SU-DHL-6 (cell line): ENCODE results near the gene GABRB1.

ENCODE experiments used
- H2AFZ ChIP-seq: fragments of 200-600 bp; sonication (generic); 2 replicates; pipeline ENCODE4 v1.6.1; 2014; ENCODE audit warnings: low read depth, mild to moderate bottlenecking, moderate library complexity, mixed read lengths, antibody characterized with exemption, low read length; ENCODE audit not compliant: severe bottlenecking
- H3F3A ChIP-seq: fragments of 200-600 bp; shearing (Covaris generic); 2 replicates; pipeline ENCODE4 v1.6.0; 2016; ENCODE audit warnings: antibody characterized with exemption, mild to moderate bottlenecking; ENCODE audit not compliant: insufficient read depth
- H3K27ac ChIP-seq: fragments of 200-600 bp; sonication (generic); 2 replicates; pipeline ENCODE4 v1.5.1; 2016; ENCODE audit warnings: low read depth, mild to moderate bottlenecking, low read length, moderate library complexity, mixed read lengths
- H3K27me3 ChIP-seq: fragments of 200-600 bp; sonication (generic), shearing (Covaris generic); 2 replicates; pipeline ENCODE4 v1.6.0; 2014; ENCODE audit warnings: mild to moderate bottlenecking, low read length
- H3K36me3 ChIP-seq: fragments of 200-600 bp; sonication (generic); 2 replicates; pipeline ENCODE4 v1.6.1; 2014; ENCODE audit warnings: mild to moderate bottlenecking, low read length, mixed read lengths
- H3K4me2 ChIP-seq: fragments of 300-600, 200-600 bp; shearing (Covaris generic), sonication (generic); 2 replicates; pipeline ENCODE4 v1.6.0; 2014; ENCODE audit warnings: low read length, low read depth, mild to moderate bottlenecking; ENCODE audit not compliant: poor library complexity, severe bottlenecking
- H3K4me3 ChIP-seq: fragments of 200-600 bp; sonication (generic); 2 replicates; pipeline ENCODE4 v1.5.1; 2014; ENCODE audit warnings: antibody characterized with exemption, low read length, mild to moderate bottlenecking, mixed read lengths; ENCODE audit not compliant: insufficient read depth, poor library complexity, severe bottlenecking
- H3K79me2 ChIP-seq: fragments of 200-600 bp; sonication (generic); 2 replicates; pipeline ENCODE4 v1.6.1; 2014; ENCODE audit warnings: mild to moderate bottlenecking, low read length, moderate library complexity; ENCODE audit not compliant: insufficient read depth
- H3K9ac ChIP-seq: fragments of 200-600 bp; sonication (generic); 2 replicates; pipeline ENCODE4 v1.7.0; 2014; ENCODE audit warnings: mild to moderate bottlenecking, low read length
- H3K9me2 ChIP-seq: fragments of 200-600 bp; sonication (generic); replicated peaks from 2 replicates; pipeline ENCODE4 v1.6.1; 2014; ENCODE audit warnings: low read length; ENCODE audit not compliant: insufficient read depth
- H3K9me3 ChIP-seq: fragments of 200-600 bp; sonication (generic); 2 replicates; pipeline ENCODE4 v1.6.1; 2014; ENCODE audit warnings: low read length, mixed read lengths; ENCODE audit not compliant: insufficient read depth
- H4K20me1 ChIP-seq: fragments of 200-600 bp; sonication (generic); 2 replicates; pipeline ENCODE4 v1.6.1; 2014; ENCODE audit warnings: low read depth, mild to moderate bottlenecking, antibody characterized with exemption, low read length, moderate library complexity, mixed read lengths
- EZH2phosphoT487 ChIP-seq: fragments of 200-600 bp; sonication (generic), shearing (Covaris generic); conservative IDR thresholded peaks from 2 replicates; pipeline ENCODE4 v1.6.1; 2018; ENCODE audit warnings: mild to moderate bottlenecking, antibody characterized with exemption, low read length, moderate library complexity, mixed read lengths
- TF ChIP-seq, protein P1 (sequence below): fragments of 200-600 bp; sonication (generic); IDR thresholded peaks from one replicate; pipeline ENCODE4 v1.5.1; 2017; ENCODE audit warnings: antibody characterized with exemption, mild to moderate bottlenecking, low read length, moderate library complexity; ENCODE audit not compliant: insufficient read depth, poor library complexity, severe bottlenecking

The GABRB1 gene

DNA sequence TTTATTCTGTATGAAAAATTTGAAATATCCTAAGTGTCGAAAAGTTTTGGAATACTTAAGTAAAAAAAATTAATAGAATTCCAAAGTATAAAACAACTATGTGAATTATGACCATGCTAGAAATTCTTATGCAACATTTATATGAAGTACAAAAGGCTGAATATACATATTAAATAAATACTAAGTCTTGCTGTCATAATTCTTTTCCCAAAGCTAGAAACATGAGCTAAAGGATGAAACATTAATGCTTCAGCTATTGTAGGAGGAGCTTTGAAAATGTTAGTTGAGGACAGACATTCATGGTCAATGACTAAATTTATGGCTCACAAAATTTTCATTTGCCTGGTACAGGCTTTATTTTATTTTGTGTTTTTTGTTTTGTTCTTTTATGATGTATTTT lies 207.3 kb downstream of the GABRB1 start:
- H3K79me2 ChIP-seq = no peaks in the 10 kb centered on the region
- H3K9me2 ChIP-seq = no peaks in the 10 kb centered on the region
- TF ChIP-seq, protein P1, sequence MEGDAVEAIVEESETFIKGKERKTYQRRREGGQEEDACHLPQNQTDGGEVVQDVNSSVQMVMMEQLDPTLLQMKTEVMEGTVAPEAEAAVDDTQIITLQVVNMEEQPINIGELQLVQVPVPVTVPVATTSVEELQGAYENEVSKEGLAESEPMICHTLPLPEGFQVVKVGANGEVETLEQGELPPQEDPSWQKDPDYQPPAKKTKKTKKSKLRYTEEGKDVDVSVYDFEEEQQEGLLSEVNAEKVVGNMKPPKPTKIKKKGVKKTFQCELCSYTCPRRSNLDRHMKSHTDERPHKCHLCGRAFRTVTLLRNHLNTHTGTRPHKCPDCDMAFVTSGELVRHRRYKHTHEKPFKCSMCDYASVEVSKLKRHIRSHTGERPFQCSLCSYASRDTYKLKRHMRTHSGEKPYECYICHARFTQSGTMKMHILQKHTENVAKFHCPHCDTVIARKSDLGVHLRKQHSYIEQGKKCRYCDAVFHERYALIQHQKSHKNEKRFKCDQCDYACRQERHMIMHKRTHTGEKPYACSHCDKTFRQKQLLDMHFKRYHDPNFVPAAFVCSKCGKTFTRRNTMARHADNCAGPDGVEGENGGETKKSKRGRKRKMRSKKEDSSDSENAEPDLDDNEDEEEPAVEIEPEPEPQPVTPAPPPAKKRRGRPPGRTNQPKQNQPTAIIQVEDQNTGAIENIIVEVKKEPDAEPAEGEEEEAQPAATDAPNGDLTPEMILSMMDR = no peak
- TF ChIP-seq EZH2phosphoT487 = no peak

DNA sequence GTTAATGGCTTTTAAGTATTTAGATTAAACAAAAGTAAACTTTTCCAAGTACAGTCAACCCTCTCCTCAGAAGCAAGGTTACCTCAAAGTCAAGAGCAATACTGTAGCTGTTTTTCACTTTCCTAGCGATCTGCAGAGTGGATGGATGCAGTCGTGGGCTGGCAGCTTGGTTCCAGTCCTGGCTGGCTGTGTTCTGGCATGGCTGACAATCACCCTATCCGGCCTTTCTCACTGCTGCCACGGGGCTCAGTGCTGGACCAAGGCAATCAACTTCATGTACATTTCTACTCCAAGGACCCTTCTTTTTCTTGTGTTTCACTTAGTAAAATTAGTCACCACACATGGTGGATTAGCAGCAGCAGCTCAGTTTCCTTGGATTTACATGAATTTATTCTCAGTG lies 208.3 kb downstream of the GABRB1 start:
- H2AFZ ChIP-seq = no peak overlapping the region
- no peaks in the 10 kb centered on the region for H3K9me2 ChIP-seq
- no peak overlapping the region for H3K9ac ChIP-seq
- no peak overlapping the region for H3K27ac ChIP-seq
- no peaks in the 10 kb centered on the region for H3F3A ChIP-seq
- no peak for TF ChIP-seq EZH2phosphoT487
- TF ChIP-seq, protein P1 = no peak
- no peaks in the 10 kb centered on the region for H3K9me3 ChIP-seq
- H4K20me1 ChIP-seq = no peaks in the 10 kb centered on the region
- no peaks in the 10 kb centered on the region for H3K79me2 ChIP-seq
- H3K4me2 ChIP-seq = no peak overlapping the region
- no peaks in the 10 kb centered on the region for H3K36me3 ChIP-seq
- H3K27me3 ChIP-seq = no peaks in the 10 kb centered on the region
- H3K4me3 ChIP-seq = no peak overlapping the region

More for the DNA sequence above, 207.3 kb downstream of the GABRB1 start:
- Histone ChIP-seq H3K9ac (no peak overlapping the region), H3K36me3 (no peaks in the 10 kb centered on the region), H3K27me3 (no peaks in the 10 kb centered on the region), H3K4me3 (no peak overlapping the region), H3F3A (no peaks in the 10 kb centered on the region), H4K20me1 (no peaks in the 10 kb centered on the region), H2AFZ (no peak overlapping the region), H3K27ac (no peak overlapping the region), H3K4me2 (no peak overlapping the region), H3K9me3 (no peaks in the 10 kb centered on the region)

DNA sequence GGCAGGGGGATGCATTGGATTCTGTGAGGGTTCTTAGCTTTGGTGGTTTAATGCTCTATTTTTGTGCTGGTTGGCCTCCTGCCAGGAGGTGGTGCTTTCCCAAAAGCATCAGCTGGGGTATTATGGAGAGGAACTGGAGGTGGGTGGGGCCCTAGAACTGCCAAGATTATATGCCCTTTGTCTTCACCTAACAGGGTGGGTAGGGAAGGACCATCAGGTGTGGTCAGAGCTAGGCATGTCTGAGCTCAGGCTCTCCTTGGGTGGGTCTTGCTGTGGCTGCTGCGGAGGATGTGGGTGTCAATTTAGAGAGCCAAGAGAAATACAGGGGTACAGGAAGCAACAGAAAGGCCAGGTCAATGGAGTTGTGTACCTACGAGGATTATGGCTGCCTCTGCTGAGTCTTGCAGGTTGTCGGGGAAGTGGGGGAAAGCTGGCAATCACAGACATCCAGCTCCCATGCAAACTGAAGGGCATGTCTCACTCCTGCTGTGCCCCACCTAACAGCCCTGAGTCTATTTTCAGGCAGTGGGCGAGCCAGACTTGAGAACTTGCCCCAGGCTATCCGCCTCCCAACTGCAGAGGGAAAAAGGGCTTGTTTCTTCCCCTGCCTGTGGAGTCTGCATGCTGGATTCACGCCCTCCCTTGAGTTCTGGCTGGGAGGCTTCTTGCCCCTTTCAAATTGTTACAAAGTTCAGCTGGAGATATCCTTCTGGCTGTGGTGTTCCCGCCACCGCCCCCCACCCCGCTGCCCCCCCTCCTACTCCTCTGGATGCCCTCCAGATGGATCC lies 220.2 kb downstream of the GABRB1 start:
- Histone ChIP-seq H3K9ac (no peak overlapping the region), H3K79me2 (no peaks in the 10 kb centered on the region), H2AFZ (no peak overlapping the region), H3K4me2 (no peak overlapping the region), H4K20me1 (no peaks in the 10 kb centered on the region), H3K27me3 (no peaks in the 10 kb centered on the region), H3K27ac (no peak overlapping the region), H3K36me3 (no peaks in the 10 kb centered on the region), H3K9me2 (no peaks in the 10 kb centered on the region), H3K9me3 (no peaks in the 10 kb centered on the region), H3K4me3 (no peak overlapping the region), H3F3A (no peaks in the 10 kb centered on the region)
- no peak for TF ChIP-seq EZH2phosphoT487
- TF ChIP-seq, protein P1 = no peak
